GM19240 (cell line): Measurements from ENCODE around the gene SAMD4A.
"Not testable (repeated sequence)": the region's sequence is repeated elsewhere in the genome, so short reads cannot be mapped to it uniquely, and the experiment has no call there.

Source experiments
- DNase-seq: peaks from one replicate; pipeline ENCODE4 v3.0.0; 2011; ENCODE audit warnings: low spot score; ENCODE audit not compliant: insufficient read length

Gene SAMD4A

GRCh38 chr14:54724676-54725325 is 157.9 kb downstream of the SAMD4A start:
- DNase-seq = no peak

- no peak for DNase-seq
Observed at GRCh38 chr14:54725998-54726397, 159.1 kb downstream of the SAMD4A start.

- DNase-seq = no peak
Observed at GRCh38 chr14:54727929-54728328, 161.0 kb downstream of the SAMD4A start.

- no peak for DNase-seq
Observed at GRCh38 chr14:54728700-54729527, 162.0 kb downstream of the SAMD4A start.

- peak; percentile 29 for DNase-seq
Observed at GRCh38 chr14:54730156-54730961, 163.4 kb downstream of the SAMD4A start.

- no peak for DNase-seq
Observed at GRCh38 chr14:54734966-54735365, 168.0 kb downstream of the SAMD4A start.

GRCh38 chr14:54735424-54735823 is 168.5 kb downstream of the SAMD4A start:
- no peak for DNase-seq

- DNase-seq = no peak
Observed at GRCh38 chr14:54737132-54737711, 170.3 kb downstream of the SAMD4A start.

GRCh38 chr14:54738009-54738408 is 171.1 kb downstream of the SAMD4A start:
- DNase-seq = no peak

GRCh38 chr14:54739514-54739913 is 172.6 kb downstream of the SAMD4A start:
- DNase-seq = no peak

GRCh38 chr14:54742492-54743350 is 175.8 kb downstream of the SAMD4A start:
- no peak for DNase-seq

- DNase-seq = no peak
Observed at GRCh38 chr14:54743382-54743781, 176.5 kb downstream of the SAMD4A start.

- no peak for DNase-seq
Observed at GRCh38 chr14:54746019-54746418, 179.1 kb downstream of the SAMD4A start.

- no peak for DNase-seq
Observed at GRCh38 chr14:54747616-54748015, 180.7 kb downstream of the SAMD4A start.

GRCh38 chr14:54749180-54749579 is 182.3 kb downstream of the SAMD4A start:
- no peak for DNase-seq

GRCh38 chr14:54749727-54750126 is 182.8 kb downstream of the SAMD4A start:
- no peak for DNase-seq

GRCh38 chr14:54752611-54753010 is 185.7 kb downstream of the SAMD4A start:
- not testable (repeated sequence) for DNase-seq

- not testable (repeated sequence) for DNase-seq
Observed at GRCh38 chr14:54753396-54753795, 186.5 kb downstream of the SAMD4A start.

- DNase-seq = no peak
Observed at GRCh38 chr14:54754116-54754622, 187.2 kb downstream of the SAMD4A start.

- no peak for DNase-seq
Observed at GRCh38 chr14:54754623-54755386, 187.9 kb downstream of the SAMD4A start.
